Nephron (organoid): Measurements from ENCODE around the gene DCK.
"Not testable (repeated sequence)": the region's sequence is repeated elsewhere in the genome, so short reads cannot be mapped to it uniquely, and the experiment has no call there.

Source experiments
- H3K27ac Mint-ChIP-seq, 3 experiments: 2 replicates each; pipeline ENCODE4 v1.8.0; 2020; ENCODE audit warnings: mixed read lengths in 3 of 3, mild to moderate bottlenecking in 2 of 3, moderate library complexity in 1 of 3
- H3K27me3 Mint-ChIP-seq: 2 replicates; pipeline ENCODE4 v1.8.0; 2021; ENCODE audit warnings: low read depth, mild to moderate bottlenecking, moderate library complexity, mixed read lengths
- H3K36me3 Mint-ChIP-seq: 2 replicates; pipeline ENCODE4 v1.8.0; 2020; ENCODE audit warnings: low read depth, mixed read lengths
- H3K4me1 Mint-ChIP-seq: 2 replicates; pipeline ENCODE4 v1.8.0; 2020; ENCODE audit warnings: mixed read lengths
- H3K4me3 Mint-ChIP-seq, 3 experiments: 2 replicates each; pipeline ENCODE4 v1.8.0; 2020; ENCODE audit warnings: mild to moderate bottlenecking in 3 of 3, mixed read lengths in 3 of 3, moderate library complexity in 2 of 3
- H3K9me3 Mint-ChIP-seq: 2 replicates; pipeline ENCODE4 v1.8.0; 2020; ENCODE audit warnings: mixed read lengths
- CTCF ChIP-seq, 3 experiments: fragments of 200-600 bp; sonication (generic); IDR thresholded peaks; one replicate each; pipeline ENCODE4 v1.5.0; 2021; ENCODE audit warnings: antibody characterized with exemption in 3 of 3; ENCODE audit not compliant: unreplicated experiment in 3 of 3

DCK gene

GRCh38 chr4:71006203-71006907, 12.9 kb downstream of the DCK start:
- H3K36me3 Mint-ChIP-seq, result peaks cover 30% of the 10 kb centered on the region
- H3K27me3 Mint-ChIP-seq, result no peaks in the 10 kb centered on the region
- TF ChIP-seq CTCF (IDR thresholded peaks at IDR 0.05; ENCODE audit: unreplicated experiment in 3 of 3), result no peak
- H3K4me3 Mint-ChIP-seq, result no peak overlapping the region
- no peak overlapping the region for H3K27ac Mint-ChIP-seq
- peaks cover 20% of the 10 kb centered on the region for H3K9me3 Mint-ChIP-seq
- peaks cover 10% of the 10 kb centered on the region for H3K4me1 Mint-ChIP-seq

DNA sequence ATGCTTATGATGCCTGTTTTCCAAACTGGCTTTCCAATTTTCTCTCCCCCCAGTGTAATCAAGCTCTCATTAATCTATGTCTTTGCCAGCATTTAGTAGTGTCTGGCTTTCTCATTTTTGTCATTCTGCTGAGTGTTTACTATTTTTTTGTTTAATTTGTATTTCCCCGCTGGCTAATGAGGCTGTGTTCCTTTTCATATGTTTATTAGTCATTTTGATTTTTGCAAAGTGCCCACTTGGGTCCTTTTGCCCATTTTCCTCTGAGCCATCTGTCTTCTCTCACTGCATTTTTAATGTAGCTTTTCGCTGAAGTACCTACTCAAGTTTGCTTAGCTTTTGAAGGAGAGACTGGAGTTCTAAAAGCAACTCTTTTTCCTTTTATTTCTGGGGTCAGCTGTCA, 14.7 kb downstream of the DCK start:
- peaks cover 30% of the 10 kb centered on the region for H3K36me3 Mint-ChIP-seq
- peaks cover 10% of the 10 kb centered on the region for H3K4me1 Mint-ChIP-seq
- peaks cover 13% of the 10 kb centered on the region for H3K9me3 Mint-ChIP-seq
- H3K27ac Mint-ChIP-seq, result no peak overlapping the region
- H3K27me3 Mint-ChIP-seq, result no peaks in the 10 kb centered on the region
- no peak for TF ChIP-seq CTCF (IDR thresholded peaks at IDR 0.05; ENCODE audit: unreplicated experiment in 3 of 3)
- no peak overlapping the region for H3K4me3 Mint-ChIP-seq

GRCh38 chr4:71009086-71009485, 15.6 kb downstream of the DCK start:
- Mint-ChIP-seq H3K27ac (no peak overlapping the region), H3K27me3 (no peaks in the 10 kb centered on the region), H3K9me3 (peaks cover 17% of the 10 kb centered on the region), H3K4me3 (no peak overlapping the region), H3K36me3 (peaks cover 30% of the 10 kb centered on the region), H3K4me1 (peaks cover 5% of the 10 kb centered on the region)
- TF ChIP-seq CTCF (IDR thresholded peaks at IDR 0.05; ENCODE audit: unreplicated experiment in 3 of 3), result no peak

GRCh38 chr4:71009890-71010588, 16.6 kb downstream of the DCK start:
- TF ChIP-seq CTCF (IDR thresholded peaks at IDR 0.05; ENCODE audit: unreplicated experiment in 3 of 3), result peak; percentile 69 to 78 (median 71)
- peaks cover 39% of the 10 kb centered on the region for H3K36me3 Mint-ChIP-seq
- peaks cover 5% of the 10 kb centered on the region for H3K4me1 Mint-ChIP-seq
- no peak overlapping the region for H3K27ac Mint-ChIP-seq
- no peak overlapping the region for H3K4me3 Mint-ChIP-seq
- no peaks in the 10 kb centered on the region for H3K27me3 Mint-ChIP-seq
- H3K9me3 Mint-ChIP-seq, result peaks cover 26% of the 10 kb centered on the region

DNA sequence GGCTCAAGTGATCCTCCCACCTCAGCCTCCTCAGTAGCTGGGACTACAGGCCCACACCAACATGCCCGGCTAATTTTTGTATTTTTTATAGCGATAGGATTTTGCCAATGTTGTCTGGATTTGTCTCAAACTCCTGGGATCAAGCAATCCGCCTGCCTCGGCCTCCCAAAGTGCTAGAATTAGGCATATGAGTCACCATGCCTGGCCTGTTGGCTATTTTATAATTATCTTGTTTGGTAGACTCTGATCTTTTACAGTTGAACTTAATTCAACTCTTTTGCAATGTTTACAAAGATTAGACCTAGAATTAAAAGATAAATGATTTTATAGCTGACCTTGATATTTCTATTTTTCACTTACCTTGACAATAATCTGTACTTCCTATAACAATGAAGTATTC, 18.0 kb downstream of the DCK start:
- Mint-ChIP-seq H3K4me1 (peaks cover 5% of the 10 kb centered on the region), H3K27ac (no peak overlapping the region), H3K4me3 (no peak overlapping the region), H3K36me3 (peaks cover 48% of the 10 kb centered on the region), H3K9me3 (peaks cover 34% of the 10 kb centered on the region), H3K27me3 (no peaks in the 10 kb centered on the region)
- no peak for TF ChIP-seq CTCF (IDR thresholded peaks at IDR 0.05; ENCODE audit: unreplicated experiment in 3 of 3)

GRCh38 chr4:71017391-71017790, 23.9 kb downstream of the DCK start:
- H3K4me3 Mint-ChIP-seq, H3K27ac Mint-ChIP-seq, H3K4me1 Mint-ChIP-seq, H3K27me3 Mint-ChIP-seq: not testable (repeated sequence)
- peaks cover 38% of the 10 kb centered on the region for H3K9me3 Mint-ChIP-seq
- H3K36me3 Mint-ChIP-seq, result peaks cover 53% of the 10 kb centered on the region
